GM21619 (cell line): ENCODE results near the gene FARP2.

Source experiments
- ATAC-seq: cut with Tn5 transposase; IDR thresholded peaks from one replicate; pipeline ENCODE4 v1.9.1; 2021; ENCODE audit not compliant: unreplicated experiment

The FARP2 gene

DNA sequence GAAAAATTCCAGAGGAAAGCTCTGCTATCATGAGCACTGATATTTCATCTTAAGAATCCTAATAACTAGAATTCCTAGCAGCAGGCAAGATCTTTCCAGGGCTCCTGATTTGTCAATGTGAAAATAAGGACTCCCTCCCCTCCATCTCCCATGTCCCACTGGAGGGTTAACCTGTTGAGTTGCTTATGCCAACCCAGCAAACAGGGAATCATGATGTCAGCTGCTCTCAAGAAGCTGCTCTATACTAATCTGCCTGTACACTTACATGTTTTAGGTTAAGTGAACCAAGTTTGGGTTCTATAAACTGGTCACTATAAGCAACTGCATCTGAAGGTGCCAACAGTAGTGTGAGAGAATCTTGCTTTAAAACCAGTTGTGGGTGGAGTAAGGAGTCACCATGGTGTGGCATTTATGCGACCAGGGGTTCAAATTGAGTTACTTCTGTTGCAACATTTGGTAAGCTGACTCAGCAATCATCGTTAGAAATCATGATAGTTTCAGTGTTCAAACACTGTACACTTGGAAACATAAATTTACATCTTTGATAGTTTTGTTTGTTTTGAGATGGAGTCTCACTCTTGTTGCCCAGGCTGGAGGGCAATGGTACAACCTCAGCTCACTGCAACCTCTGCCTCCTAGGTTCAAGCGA is 98.9 kb downstream of the FARP2 start:
- no peak for ATAC-seq

DNA sequence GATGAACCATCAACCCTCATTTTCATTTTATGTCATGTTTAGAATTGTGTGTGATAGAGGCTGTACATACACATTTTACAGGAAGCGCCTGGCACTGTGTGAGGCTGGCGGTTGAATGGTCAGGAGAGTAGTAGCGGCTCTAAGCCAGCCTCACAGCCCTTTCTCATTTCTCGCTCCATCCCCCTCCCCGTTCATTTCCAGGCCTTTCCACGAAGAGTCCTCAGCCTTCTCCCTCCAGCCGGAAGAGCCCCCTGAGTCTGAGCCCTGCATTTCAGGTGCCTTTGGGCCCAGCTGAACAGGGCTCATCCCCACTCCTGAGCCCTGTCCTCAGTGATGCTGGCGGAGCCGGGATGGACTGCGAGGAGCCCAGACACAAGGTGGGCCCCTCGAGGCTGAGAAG is 100.5 kb downstream of the FARP2 start:
- no peak for ATAC-seq

DNA sequence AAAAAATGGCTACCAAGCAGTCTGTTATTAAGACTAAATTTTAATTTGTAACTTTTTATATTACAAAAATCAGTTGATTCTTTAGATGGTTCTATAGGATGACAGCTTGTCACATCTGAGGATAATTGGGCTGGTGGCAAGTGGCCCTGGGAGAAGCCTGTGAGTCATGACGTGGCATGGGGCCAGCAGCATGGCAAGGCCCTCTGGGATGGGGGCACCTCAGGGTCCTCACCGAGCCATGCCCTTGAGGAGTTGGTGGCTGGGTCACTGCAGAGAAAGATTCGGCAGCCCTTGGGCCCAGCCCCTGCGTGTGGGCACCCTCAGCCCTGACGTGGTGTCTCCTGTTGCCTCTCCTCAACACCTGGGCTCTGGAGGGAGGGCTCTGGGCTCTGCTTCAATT is 102.6 kb downstream of the FARP2 start:
- no peak for ATAC-seq

DNA sequence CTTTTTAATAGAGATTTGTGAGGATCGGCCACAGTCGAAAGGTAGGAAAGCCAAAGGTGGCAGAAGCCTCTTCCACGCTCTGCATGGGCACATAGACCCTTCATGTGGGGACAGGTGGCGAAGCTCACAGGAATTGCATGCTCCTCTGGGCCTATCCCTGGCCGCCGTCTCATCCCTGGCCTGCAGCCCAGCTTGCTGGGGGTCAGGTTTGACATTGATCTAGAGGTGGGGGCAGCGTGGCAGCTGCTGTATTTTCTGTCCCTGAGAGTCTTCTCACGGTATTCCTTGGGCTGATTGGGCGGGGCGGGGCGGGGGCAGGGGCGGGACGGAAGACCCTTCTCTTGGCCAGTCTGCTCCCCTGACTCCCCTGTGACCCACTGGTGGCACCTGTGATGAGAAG is 103.4 kb downstream of the FARP2 start:
- ATAC-seq = no peak

DNA sequence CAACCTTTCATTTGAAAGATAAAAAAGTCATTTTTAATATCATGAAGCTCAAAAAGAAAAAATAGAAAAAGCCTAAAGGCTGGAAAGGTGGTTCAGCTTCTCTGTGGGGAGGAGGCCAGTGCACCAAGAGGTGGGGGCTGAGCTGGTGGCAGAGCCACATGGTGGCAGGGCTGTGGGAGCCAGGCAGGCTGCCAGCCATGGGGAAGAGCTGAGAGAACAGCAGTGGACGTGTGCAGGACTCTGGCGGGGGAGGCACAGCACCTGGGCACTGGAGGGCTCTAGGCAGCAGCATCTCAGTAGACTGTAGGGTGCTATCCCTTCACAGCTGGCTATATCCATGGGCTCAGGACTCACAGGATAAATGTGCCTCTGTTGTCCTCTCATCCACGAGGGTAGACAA is 104.5 kb downstream of the FARP2 start:
- no peak for ATAC-seq

DNA sequence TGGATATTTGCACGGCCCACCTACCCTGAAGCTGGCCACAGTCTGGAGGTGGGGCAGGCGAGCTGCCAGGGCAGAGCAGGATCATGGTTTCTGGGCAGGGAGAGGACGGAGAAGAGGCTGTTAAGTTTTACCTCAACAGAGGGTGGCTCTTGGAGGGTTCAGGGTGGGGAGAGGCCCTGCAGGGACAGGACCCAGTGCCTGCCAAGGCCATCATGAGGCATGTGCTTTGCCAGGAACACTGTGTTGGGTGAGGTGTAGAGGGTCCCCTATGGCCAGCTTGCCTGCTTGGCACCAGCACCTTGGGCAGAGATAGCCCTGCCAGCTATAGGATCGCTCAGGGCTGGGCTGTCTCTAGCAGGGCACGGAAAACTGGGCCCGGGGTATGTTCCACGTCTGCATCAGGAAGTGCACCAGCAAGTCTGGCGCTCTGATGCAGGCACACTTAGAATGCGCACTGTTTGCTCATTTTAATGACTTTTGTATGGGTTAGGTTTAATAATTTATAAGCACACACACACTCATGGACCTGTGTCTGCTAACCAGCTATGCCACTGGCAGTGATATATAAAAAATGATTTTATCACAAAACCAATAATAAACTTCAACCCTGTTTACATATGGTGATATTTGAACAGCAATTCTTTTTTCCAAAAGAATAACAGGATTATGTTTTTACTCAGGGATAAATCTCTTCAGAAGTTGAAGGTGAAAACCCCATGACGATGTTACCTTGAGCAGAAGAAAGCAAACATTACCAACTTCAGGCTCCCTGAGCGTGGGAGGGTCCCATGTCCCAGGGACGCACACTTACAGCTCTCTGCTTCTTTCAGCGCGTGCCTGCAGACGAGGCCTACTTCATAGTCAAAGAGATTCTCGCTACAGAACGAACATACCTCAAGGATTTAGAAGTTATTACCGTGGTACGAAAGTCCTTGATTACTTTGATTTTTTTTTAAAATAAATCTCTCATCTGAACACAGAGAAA is 105.9 kb downstream of the FARP2 start:
- ATAC-seq = no peak

DNA sequence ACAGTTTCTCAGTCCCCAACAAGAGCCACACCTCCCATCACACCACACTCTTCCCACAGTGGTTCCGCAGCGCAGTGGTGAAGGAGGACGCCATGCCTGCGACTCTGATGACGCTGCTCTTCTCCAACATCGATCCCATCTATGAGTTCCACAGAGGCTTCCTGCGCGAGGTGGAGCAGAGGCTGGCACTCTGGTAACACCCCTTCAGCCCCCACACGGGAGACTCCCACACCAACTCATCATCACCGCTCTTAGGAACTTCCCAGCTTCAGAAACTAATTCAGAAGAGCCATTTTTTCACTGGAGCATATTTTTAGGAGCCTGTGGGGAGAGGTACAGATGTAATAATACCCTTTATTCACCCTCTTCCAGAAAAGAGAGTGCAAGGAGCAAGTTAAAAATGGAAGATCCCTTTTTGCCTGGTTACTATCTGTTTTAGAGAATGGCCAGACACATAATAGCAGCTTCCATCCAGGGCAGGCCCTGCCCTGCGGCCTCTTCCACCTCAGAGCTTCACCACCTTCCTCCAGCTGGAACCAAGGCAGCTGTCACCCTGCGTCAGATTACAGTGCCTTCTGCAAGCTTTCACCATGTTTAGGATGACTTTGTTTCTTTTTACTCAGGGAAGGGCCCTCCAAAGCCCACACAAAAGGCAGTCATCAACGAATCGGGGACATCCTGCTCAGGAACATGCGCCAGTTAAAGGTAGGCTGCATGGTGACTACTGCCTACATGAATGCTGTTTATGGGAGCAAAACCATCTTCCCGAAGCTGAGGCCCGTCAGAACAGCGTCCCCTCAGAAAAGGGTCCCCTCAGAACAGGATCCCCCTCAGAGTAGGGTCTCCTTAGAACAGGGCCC is 107.4 kb downstream of the FARP2 start:
- ATAC-seq = no peak

DNA sequence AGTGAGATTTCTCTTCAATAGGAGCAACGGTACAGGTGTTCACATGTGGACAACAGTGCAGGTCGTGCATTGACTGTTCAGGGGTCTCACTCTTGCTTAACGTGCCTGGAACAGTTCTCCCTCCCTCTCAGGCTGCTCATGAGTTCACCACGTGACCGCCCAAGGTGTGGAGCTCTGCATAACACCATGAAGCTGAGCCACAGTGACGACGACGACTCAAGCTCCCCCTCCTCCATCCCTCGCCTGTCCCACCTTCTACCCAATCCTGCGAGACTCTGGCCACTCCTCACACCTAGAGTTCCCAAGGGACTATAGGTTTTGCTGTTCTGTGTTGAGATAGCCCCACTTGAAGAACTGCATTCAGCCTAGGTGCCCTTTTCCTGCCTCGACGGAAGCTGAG is 109.5 kb downstream of the FARP2 start:
- ATAC-seq = no peak

DNA sequence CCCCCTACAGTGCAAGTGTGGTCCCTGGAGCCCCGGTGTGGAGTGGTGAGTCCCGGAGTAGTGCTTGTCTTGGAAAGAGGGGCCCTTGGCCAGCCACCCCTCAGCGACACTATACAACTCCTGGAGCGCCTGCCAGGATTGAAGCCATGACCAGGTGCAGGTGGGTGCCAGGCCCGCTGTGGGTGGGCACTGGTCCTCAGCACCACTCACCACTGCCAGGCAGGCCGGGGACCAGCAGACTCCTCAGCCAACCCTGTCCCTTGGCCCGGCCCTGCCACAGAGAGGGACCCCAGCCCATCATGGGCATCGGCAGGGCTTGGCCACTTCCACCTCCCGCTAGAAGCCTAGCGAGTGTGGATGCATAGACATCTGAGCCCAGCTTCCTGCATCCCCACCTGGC is 110.1 kb downstream of the FARP2 start:
- ATAC-seq = no peak

DNA sequence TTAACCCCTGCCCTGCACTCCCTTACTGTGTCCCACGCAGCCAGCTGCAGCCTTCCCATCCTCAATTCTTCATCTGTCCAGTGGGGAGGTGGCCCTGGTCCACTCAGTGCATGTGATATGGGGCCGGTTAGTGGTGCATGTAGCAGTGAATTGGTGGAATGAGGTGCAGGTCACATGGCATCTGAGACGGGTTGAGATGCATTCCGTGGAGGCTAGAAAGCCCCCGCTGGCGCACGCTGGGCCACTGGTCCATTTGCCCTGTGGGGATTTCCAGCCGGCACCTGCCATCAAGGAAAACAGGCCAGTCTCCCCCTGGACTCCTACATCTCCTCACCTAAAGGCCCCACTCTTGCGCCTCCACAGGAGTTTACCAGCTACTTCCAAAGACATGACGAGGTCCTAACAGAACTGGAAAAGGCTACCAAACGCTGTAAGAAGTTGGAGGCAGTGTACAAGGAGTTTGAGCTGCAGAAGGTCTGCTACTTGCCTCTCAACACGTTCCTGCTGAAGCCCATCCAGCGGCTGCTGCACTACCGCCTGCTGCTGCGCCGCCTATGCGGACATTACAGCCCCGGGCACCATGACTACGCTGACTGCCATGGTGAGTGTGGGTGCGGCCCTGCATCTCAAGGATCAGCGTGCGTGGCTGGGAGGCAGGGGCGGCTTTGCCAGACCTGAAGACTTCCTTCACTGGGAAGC is 111.8 kb downstream of the FARP2 start:
- ATAC-seq = no peak

DNA sequence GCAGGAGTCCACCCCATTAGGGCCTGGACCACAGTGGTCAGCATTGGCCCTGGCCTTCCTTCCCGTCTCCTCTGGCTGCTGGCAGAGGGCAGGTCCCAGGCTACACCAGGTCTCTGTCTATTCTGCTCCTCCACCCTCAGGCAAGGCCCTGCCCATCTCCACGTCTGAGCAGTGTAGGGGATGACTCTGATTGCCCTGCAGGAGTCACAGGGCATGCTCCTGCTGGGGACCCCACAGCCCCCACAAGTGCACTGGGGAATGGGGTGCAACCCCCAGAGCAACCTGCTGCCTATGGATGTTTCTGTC is 112.3 kb downstream of the FARP2 start:
- no peak for ATAC-seq

DNA sequence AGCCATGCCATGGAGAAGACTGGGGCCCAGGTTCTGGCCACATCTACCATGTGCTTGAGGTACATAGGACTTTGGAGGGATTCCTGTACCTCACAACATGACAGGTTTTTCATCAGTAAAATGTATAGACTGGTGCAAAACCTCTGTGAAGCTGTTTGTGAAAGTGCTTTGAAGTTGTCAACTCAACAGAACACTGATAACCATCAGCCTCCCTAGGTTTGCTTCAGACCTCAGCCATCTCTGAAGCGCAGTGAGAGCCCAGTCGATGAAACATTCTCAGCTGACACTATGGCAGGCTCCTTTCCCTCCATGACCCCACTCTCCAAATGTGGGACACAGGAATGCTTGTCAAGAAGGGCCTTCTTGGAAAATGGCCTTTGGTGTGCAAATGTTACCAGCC is 113.7 kb downstream of the FARP2 start:
- no peak for ATAC-seq

DNA sequence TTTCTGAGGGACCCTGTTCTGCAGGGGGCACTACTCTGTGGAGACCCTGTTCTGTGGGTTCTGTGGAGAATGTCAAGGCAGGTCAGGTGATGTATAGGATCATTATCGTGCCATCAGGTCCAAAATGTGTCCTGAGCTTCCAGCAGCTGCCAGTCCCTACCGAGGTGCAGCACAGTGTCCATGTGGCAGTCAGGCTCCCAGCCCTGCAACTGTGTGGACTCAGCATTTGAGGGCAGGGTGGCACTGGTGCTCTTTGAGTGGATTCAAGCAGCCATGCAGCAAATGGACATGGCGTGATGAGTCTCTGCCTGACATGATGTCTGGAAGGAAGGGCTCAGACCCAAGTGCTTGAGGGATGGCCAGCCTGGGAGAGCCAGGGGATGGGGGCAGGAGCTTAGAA is 117.3 kb downstream of the FARP2 start:
- ATAC-seq = no peak

DNA sequence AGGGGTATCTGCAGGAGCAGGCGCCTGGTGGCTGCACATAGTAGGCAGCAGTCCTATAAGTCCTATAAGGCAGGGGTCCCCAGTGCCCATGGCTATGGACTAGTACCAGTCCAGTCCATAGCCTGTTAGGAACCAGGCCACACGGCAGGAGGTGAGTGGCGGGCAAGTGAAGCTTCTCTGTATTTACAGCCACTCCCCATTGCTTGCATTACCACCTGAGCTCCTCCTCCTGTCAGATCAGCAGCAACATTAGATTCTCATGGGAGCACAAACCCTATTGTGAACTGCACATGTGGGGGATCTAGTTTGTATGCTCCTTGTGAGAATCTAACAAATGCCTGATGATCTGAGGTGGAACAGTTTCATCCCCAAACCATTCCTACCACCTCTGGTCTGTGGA is 119.2 kb downstream of the FARP2 start:
- ATAC-seq = no peak

DNA sequence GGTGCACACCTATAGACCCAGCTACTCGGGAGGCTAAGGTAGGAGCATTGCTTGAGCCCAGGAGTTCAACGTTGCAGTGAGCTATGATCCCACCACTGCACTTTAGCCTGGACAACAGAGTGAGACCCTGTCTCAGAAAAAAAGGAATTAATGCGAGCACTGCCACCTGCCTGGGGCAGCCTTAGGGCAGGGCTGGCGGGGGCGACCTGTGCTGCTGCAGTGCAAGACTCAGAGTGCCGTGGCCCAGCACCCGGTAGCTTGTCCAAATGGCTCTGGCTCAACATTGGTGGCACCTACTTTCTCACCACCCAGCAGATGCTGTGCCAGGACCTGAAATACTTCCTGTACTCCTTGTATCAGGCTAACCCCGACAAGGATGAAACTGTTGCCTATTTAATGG is 122.1 kb downstream of the FARP2 start:
- ATAC-seq = no peak

DNA sequence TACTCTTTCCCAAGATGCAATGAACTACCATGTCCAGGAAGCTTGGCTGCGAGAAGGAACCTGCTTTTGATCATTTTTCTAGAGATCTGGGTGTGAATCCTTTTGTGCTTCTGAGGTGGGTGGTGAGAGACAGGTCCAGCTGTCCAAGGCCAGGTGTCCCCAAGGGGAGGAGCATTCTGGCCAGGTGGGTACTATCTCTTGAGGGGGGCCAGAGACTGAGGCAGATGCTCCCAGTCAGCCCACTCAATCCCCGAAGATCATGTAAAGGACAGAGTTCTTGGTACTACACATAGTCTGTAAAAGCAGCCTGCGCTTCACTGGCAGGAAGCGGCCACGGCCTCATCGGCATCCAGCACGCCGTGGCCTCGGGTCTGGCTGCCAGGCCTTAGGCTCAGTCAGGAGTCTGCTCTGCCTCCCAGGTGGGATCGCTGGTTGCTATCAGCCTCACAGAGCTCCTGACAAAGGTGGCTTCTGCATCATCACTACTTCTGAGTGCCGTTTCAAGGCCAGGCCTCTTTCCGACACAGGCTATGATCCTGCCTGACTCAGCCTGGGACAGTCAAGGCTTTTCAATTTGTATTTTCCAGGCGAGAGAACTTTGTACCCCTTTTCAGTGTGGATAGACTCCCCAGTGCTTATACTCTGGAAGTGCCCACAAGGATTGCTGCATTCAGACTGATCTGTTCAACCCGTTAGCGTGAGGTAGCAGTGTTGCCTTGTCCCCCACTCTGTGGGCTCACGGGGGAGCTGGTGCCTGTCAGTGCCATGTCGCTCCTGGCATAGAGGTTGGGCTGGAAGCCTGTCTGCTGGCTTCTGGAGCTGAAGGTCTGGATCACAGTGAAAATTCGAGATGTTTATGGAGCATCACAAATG is 123.2 kb downstream of the FARP2 start:
- ATAC-seq = no peak

DNA sequence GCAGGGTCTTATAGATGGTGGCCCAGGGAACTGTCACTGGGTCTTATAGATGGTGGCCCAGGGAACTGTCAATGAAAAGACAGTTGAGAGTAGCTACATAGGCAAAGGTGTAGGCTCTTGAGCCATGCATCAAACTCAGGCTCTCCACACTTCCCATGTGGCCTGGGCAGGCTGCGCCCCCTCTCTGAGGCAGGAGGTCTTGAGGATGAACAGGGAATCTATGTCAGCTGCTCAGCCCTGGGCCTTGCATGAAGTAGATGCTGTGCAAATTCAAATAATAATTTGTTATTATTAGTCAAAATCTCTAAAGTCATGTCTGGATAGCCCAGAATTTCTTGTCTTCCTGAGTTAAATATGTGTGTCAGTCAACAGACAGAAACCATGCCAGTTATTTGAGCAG is 125.6 kb downstream of the FARP2 start:
- ATAC-seq = no peak

DNA sequence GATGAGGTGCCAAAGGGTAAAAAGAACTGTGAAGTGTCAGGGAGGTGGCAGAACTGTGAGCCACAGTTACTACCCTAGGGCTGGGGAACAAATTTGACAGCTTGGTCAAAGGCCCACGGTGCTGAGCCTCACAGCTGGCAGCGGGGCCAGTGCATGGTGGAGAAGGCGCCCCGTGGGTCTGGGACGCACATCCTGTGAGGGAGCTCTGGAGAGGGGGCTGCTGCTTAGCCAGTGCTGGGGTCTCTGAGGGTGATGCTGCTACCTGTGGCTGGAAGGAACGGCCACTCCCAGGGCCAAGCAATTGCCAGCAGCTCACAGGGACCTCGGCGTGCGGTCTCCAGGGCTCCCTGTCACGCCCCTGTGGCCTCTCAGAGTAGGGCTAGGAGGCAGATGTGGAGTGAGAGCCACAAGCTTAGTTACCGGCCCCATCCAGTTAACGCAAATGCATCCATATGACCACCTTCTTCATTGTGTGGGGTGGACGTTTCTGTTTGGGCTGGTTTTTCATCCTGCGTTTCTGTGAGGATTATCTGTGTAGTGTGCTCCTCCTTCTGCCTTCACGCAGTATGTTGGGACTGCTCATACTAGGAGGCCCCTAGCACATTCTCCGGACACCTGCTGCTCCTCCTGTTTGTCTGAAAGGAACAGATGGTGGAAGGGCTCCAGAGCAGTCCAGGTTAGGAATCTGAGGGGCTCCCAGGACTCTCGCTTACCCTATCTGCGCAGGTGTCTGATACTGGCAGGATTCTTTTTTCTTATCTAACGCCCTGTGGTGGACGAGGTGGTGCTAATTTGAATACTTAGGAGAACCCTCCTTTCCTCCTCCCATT is 126.3 kb downstream of the FARP2 start:
- no peak for ATAC-seq

DNA sequence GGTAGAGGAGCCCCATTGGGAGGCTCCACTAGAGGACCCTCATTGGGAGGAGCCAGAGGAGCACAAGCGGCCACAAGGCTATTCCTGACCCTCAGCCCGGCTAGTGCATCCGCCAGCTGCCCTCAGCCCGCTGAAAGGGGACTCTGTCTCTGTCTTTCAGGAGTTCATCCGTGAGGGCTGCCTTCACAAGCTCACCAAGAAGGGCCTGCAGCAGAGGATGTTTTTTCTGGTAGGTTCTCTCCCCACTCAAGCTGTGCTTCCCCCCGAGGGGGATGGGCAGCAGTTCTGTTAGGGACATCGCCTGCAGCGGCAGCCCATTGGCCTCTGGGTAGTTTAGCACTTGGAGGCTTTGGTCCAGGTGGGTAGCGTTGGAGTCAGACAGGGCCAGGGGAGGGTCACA is 127.2 kb downstream of the FARP2 start:
- no peak for ATAC-seq
